IPS-20b (cell line): ENCODE measurements around the gene CFAP100.

Source experiments
- H3K27ac ChIP-seq: one replicate; pipeline ENCODE4 v1.5.1; 2013; ENCODE audit warnings: low read length
- H3K27me3 ChIP-seq: 2 replicates; pipeline ENCODE4 v1.6.1; 2013; ENCODE audit warnings: mild to moderate bottlenecking, low read length, inconsistent platforms; ENCODE audit not compliant: insufficient read depth
- H3K36me3 ChIP-seq: 2 replicates; pipeline ENCODE4 v1.6.1; 2013; ENCODE audit warnings: low read depth, mild to moderate bottlenecking, inconsistent platforms, low read length, moderate library complexity; ENCODE audit not compliant: insufficient read depth
- H3K4me1 ChIP-seq: 2 replicates; pipeline ENCODE4 v1.6.1; 2013; ENCODE audit warnings: mild to moderate bottlenecking, control low read depth, inconsistent platforms, low read length, moderate library complexity; ENCODE audit not compliant: insufficient read depth
- H3K4me3 ChIP-seq: 2 replicates; pipeline ENCODE4 v1.5.1; 2013; ENCODE audit warnings: mild to moderate bottlenecking, low read length, inconsistent platforms
- H3K9ac ChIP-seq: 2 replicates; pipeline ENCODE4 v1.6.1; 2013; ENCODE audit warnings: low read depth, mild to moderate bottlenecking, inconsistent platforms, low read length, moderate library complexity
- H3K9me3 ChIP-seq: 2 replicates; pipeline ENCODE4 v1.6.1; 2013; ENCODE audit warnings: mild to moderate bottlenecking, low read depth, low read length, inconsistent platforms; ENCODE audit not compliant: insufficient read depth

CFAP100 gene

GRCh38 chr3:126442856-126443242 lies 48.1 kb downstream of the CFAP100 start:
- Histone ChIP-seq H3K27ac (no peak overlapping the region), H3K4me1 (0 out of 2 replicates have a peak, but pooled peaks cover 6% of the 10 kb centered on the region), H3K4me3 (no peak overlapping the region), H3K27me3 (no peaks in the 10 kb centered on the region), H3K9ac (no peak overlapping the region), H3K36me3 (peaks cover 8% of the 10 kb centered on the region), H3K9me3 (no peaks in the 10 kb centered on the region)

- no peak overlapping the region for H3K9ac ChIP-seq
- no peaks in the 10 kb centered on the region for H3K27me3 ChIP-seq
- H3K36me3 ChIP-seq = peaks cover 18% of the 10 kb centered on the region
- no peaks in the 10 kb centered on the region for H3K9me3 ChIP-seq
- H3K27ac ChIP-seq = no peak overlapping the region
- H3K4me1 ChIP-seq = 0 out of 2 replicates have a peak, but pooled peaks cover 6% of the 10 kb centered on the region
- H3K4me3 ChIP-seq = no peak overlapping the region
These were observed 50.8 kb downstream of the CFAP100 start for GRCh38 chr3:126445506-126445905.

GRCh38 chr3:126446301-126446700 lies 51.6 kb downstream of the CFAP100 start:
- Histone ChIP-seq H3K9me3 (no peaks in the 10 kb centered on the region), H3K4me3 (no peak overlapping the region), H3K36me3 (peaks cover 26% of the 10 kb centered on the region), H3K27ac (no peak overlapping the region), H3K4me1 (0 out of 2 replicates have a peak, but pooled peaks cover 6% of the 10 kb centered on the region), H3K27me3 (no peaks in the 10 kb centered on the region), H3K9ac (no peak overlapping the region)

DNA sequence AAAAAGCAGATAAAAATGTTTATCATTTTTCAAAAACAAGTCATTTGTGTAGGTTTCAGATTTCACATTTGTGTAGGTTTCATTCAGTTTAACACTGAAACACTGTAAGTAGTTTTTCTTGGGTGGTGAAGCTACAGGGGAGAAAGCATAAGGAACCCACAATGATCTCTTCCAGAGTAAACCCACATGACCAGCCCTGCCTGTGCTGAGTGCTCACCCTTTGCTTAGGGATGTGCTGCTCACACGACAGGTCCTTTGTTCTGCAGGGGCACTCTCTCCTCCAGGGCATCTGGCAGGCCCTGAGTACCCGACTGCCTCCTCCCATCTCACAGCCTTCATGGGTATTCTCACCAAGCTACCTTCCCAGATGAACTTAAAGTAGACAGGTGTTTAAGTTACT lies 52.1 kb downstream of the CFAP100 start:
- no peak overlapping the region for H3K9ac ChIP-seq
- H3K4me3 ChIP-seq = no peak overlapping the region
- H3K36me3 ChIP-seq = peaks cover 31% of the 10 kb centered on the region
- no peaks in the 10 kb centered on the region for H3K9me3 ChIP-seq
- H3K27ac ChIP-seq = no peak overlapping the region
- 0 out of 2 replicates have a peak, but pooled peaks cover 6% of the 10 kb centered on the region for H3K4me1 ChIP-seq
- no peaks in the 10 kb centered on the region for H3K27me3 ChIP-seq

DNA sequence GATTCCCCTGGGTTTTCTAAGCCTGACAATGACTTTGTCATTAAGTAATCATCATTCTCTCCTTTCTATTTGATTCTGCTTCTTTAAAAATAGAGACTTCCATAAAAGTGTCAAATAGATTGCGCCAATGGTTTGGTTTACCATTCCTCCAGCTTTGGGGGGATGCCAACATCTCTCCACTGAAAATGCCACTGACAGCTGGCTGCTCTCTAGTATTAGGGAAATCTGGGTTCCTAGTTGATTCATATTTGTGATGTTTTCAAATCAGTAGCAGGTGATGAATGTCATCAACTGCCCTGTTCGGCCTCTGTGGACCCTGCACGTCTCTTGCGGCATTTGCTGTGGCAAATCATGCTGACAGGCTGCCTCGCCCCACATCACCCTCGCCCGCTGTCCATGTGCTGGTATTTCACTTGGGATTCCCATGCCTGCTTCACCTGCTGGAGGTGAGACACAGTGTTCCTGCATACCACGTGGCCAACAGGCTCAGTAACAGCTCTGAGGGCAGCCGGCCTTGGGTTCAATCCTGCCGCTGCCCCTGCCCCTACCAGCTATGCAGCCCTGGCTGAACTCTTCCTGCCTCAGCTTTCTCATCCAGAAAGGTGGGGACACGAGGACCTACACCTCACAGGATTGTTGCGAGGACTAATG lies 52.9 kb downstream of the CFAP100 start:
- no peak overlapping the region for H3K27ac ChIP-seq
- H3K9ac ChIP-seq = no peak overlapping the region
- H3K9me3 ChIP-seq = no peaks in the 10 kb centered on the region
- 0 out of 2 replicates have a peak, but pooled peaks cover 6% of the 10 kb centered on the region for H3K4me1 ChIP-seq
- no peak overlapping the region for H3K4me3 ChIP-seq
- peaks cover 38% of the 10 kb centered on the region for H3K36me3 ChIP-seq
- no peaks in the 10 kb centered on the region for H3K27me3 ChIP-seq

GRCh38 chr3:126448136-126448892 lies 53.6 kb downstream of the CFAP100 start:
- H3K9me3 ChIP-seq = no peaks in the 10 kb centered on the region
- H3K27ac ChIP-seq = no peak overlapping the region
- 0 out of 2 replicates have a peak, but pooled peaks cover 6% of the 10 kb centered on the region for H3K4me1 ChIP-seq
- no peak overlapping the region for H3K4me3 ChIP-seq
- peaks cover 44% of the 10 kb centered on the region for H3K36me3 ChIP-seq
- H3K9ac ChIP-seq = no peak overlapping the region
- no peaks in the 10 kb centered on the region for H3K27me3 ChIP-seq

DNA sequence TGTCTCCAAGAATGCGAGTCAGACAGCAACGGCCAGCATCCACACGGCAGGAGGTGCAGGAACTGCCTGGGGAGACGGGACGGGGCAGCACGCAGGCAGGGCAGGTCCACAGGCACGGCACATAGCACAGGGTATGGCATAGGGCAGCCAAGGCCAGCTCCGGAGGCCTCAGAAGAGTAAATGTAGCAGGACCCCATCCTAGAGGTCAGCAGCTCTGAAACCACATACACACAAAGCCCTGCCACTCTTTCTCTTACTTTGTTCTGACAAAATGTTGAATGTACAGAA lies 54.1 kb downstream of the CFAP100 start:
- H3K9ac ChIP-seq = no peak overlapping the region
- 0 out of 2 replicates have a peak, but pooled peaks cover 6% of the 10 kb centered on the region for H3K4me1 ChIP-seq
- no peaks in the 10 kb centered on the region for H3K9me3 ChIP-seq
- no peak overlapping the region for H3K4me3 ChIP-seq
- H3K27ac ChIP-seq = no peak overlapping the region
- no peaks in the 10 kb centered on the region for H3K27me3 ChIP-seq
- peaks cover 47% of the 10 kb centered on the region for H3K36me3 ChIP-seq

GRCh38 chr3:126449621-126450051 lies 54.9 kb downstream of the CFAP100 start:
- H3K9ac ChIP-seq = no peak overlapping the region
- H3K9me3 ChIP-seq = no peaks in the 10 kb centered on the region
- no peak overlapping the region for H3K4me3 ChIP-seq
- no peak overlapping the region for H3K27ac ChIP-seq
- H3K36me3 ChIP-seq = peaks cover 53% of the 10 kb centered on the region
- 0 out of 2 replicates have a peak, but pooled peaks cover 6% of the 10 kb centered on the region for H3K4me1 ChIP-seq
- H3K27me3 ChIP-seq = no peaks in the 10 kb centered on the region

DNA sequence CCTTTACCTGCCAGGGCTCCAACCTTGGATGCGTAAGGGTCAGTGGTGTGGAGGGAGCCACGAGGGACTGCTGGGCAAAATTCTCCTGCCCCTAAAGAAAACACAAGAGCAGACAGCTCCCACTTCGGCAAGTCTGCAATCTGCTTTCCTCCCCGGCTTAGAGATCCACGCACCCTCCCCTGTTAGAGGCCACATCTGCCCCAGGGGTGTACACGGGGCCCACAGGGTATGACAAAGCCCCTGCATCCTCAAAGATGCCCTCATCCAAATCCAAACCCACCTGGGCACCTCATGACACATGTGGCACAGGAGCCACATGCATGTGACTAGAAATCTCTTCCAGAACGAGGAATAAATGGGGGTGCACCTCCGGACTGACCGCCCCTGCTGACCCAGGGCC lies 55.5 kb downstream of the CFAP100 start:
- Histone ChIP-seq H3K27ac (no peak overlapping the region), H3K36me3 (peaks cover 59% of the 10 kb centered on the region), H3K9ac (no peak overlapping the region), H3K9me3 (no peaks in the 10 kb centered on the region), H3K4me3 (no peak overlapping the region), H3K4me1 (0 out of 2 replicates have a peak, but pooled peaks cover 6% of the 10 kb centered on the region), H3K27me3 (no peaks in the 10 kb centered on the region)

- no peak overlapping the region for H3K4me3 ChIP-seq
These were observed 56.0 kb downstream of the CFAP100 start for GRCh38 chr3:126450744-126451143.

DNA sequence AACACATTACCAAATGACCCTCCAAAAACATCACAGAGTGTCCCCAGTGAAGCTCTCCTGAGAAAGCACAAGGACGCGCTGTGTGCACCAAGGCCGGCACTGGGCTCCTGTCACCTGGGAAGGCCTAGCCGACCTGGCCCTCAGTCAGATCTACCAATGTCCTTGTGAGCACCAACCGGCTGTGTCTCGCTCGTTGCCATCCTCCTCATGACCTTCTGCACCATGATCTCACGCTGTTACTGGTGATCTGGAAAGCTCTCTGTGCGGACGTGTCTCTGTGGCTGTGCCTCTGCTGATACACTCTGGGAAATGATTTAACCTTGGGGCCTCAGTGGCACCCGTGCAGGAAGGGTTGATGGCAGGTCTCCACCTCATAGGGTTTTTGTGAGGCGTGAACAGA lies 56.8 kb downstream of the CFAP100 start:
- peaks cover 63% of the 10 kb centered on the region for H3K36me3 ChIP-seq
- H3K4me3 ChIP-seq = no peak overlapping the region
- H3K4me1 ChIP-seq = 0 out of 2 replicates have a peak, but pooled peaks cover 5% of the 10 kb centered on the region
- no peak overlapping the region for H3K9ac ChIP-seq
- no peaks in the 10 kb centered on the region for H3K9me3 ChIP-seq
- no peak overlapping the region for H3K27ac ChIP-seq
- H3K27me3 ChIP-seq = no peaks in the 10 kb centered on the region

More at GRCh38 chr3:126450744-126451143, 56.0 kb downstream of the CFAP100 start:
- no peaks in the 10 kb centered on the region for H3K27me3 ChIP-seq
- H3K27ac ChIP-seq = no peak overlapping the region
- H3K9ac ChIP-seq = no peak overlapping the region
- H3K4me1 ChIP-seq = 0 out of 2 replicates have a peak, but pooled peaks cover 6% of the 10 kb centered on the region
- H3K36me3 ChIP-seq = peaks cover 63% of the 10 kb centered on the region
- H3K9me3 ChIP-seq = no peaks in the 10 kb centered on the region

DNA sequence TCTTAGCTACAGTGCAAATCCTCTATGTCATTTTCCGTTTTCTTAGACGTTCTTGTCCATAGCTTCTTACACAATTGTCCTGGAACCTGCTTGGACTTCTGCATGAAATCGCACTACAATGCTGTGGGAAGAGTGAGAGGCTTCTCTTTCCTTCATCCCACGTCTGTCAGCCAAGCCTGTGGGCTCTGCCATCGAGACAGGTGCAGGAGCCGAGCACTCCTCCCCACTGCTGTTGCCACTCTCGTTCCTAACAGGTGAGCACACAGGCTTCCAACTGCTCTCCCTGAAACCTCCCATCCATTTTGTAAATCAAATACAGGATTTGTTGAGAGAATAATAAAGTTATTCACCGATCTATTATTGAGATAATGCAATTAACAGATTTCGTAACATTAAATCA lies 57.5 kb downstream of the CFAP100 start:
- no peaks in the 10 kb centered on the region for H3K4me1 ChIP-seq
- peaks cover 70% of the 10 kb centered on the region for H3K36me3 ChIP-seq
- H3K27me3 ChIP-seq = no peaks in the 10 kb centered on the region
- no peak overlapping the region for H3K27ac ChIP-seq
- no peak overlapping the region for H3K9ac ChIP-seq
- H3K9me3 ChIP-seq = no peaks in the 10 kb centered on the region
- no peak overlapping the region for H3K4me3 ChIP-seq
